HG03064 (cell line): Measurements from ENCODE around the gene GABRA6.

ENCODE experiments used
- ATAC-seq: cut with Tn5 transposase; IDR thresholded peaks from one replicate; pipeline ENCODE4 v1.9.1; 2021; ENCODE audit warnings: low read depth; ENCODE audit not compliant: unreplicated experiment

GABRA6 gene

GRCh38 chr5:161745392-161745791 lies 59.9 kb downstream of the GABRA6 start:
- ATAC-seq, result no peak

GRCh38 chr5:161751265-161751664 lies 65.7 kb downstream of the GABRA6 start:
- ATAC-seq, result no peak
